HUES64 (cell line): ENCODE data around the gene NCOA4.
A peak's percentile ranks its signal among the peaks of the same experiment; 100 is the strongest.

Source experiments
- H3K27ac ChIP-seq: 2 replicates; pipeline ENCODE4 v1.7.0; 2013; ENCODE audit warnings: low read depth, low read length, inconsistent platforms
- H3K27me3 ChIP-seq: 2 replicates; pipeline ENCODE4 v1.6.1; 2013; ENCODE audit warnings: mild to moderate bottlenecking, low read length; ENCODE audit not compliant: insufficient read depth
- H3K36me3 ChIP-seq: 2 replicates; pipeline ENCODE4 v1.6.1; 2013; ENCODE audit warnings: mild to moderate bottlenecking, low read length; ENCODE audit not compliant: insufficient read depth
- H3K4me1 ChIP-seq: 2 replicates; pipeline ENCODE4 v1.6.1; 2013; ENCODE audit warnings: mild to moderate bottlenecking, low read length, moderate library complexity; ENCODE audit not compliant: insufficient read depth
- H3K4me3 ChIP-seq: 2 replicates; pipeline ENCODE4 v1.5.1; 2013; ENCODE audit warnings: mild to moderate bottlenecking, low read length, moderate library complexity
- H3K9ac ChIP-seq: 2 replicates; pipeline ENCODE4 v1.6.1; 2013; ENCODE audit warnings: mild to moderate bottlenecking, low read depth, low read length
- H3K9me3 ChIP-seq: 2 replicates; pipeline ENCODE4 v1.6.1; 2013; ENCODE audit warnings: low read depth, low read length; ENCODE audit not compliant: insufficient read depth
- WGBS: fragments of 150-250, 120-280 bp; methylation state at CpG from one replicate; pipeline ENCODE4 v1.1.7; 2013; ENCODE audit warnings: missing lambda C conversion rate; 5-methylcytosine and 5-hydroxymethylcytosine counted together

The NCOA4 gene

GRCh38 chr10:46029461-46030030 lies 877 bp downstream of the NCOA4 start:
- H3K9ac ChIP-seq, result peak overlapping the region; percentile 71
- peak overlapping the region; percentile 67 for H3K4me3 ChIP-seq
- WGBS, result 49% methylated on average over 6 of the region's 6 CpGs
- peaks cover 7% of the 10 kb centered on the region; the same call in 1 of the 2 replicates for H3K4me1 ChIP-seq
- H3K27me3 ChIP-seq, result no peaks in the 10 kb centered on the region
- H3K9me3 ChIP-seq, result no peaks in the 10 kb centered on the region
- H3K36me3 ChIP-seq, result no peaks in the 10 kb centered on the region
- H3K27ac ChIP-seq, result no peak overlapping the region

- Histone ChIP-seq H3K4me1 (peaks cover 7% of the 10 kb centered on the region; the same call in 1 of the 2 replicates), H3K4me3 (peak overlapping the region; percentile 67), H3K36me3 (no peaks in the 10 kb centered on the region), H3K27ac (no peak overlapping the region), H3K9me3 (no peaks in the 10 kb centered on the region), H3K27me3 (no peaks in the 10 kb centered on the region), H3K9ac (no peak overlapping the region; the same call in 1 of the 2 replicates)
- 21% methylated on average over 3 of the region's 6 CpGs for WGBS
These were observed 1.6 kb downstream of the NCOA4 start for GRCh38 chr10:46028584-46029460.

- no peak overlapping the region for H3K27ac ChIP-seq
- H3K9me3 ChIP-seq, result no peaks in the 10 kb centered on the region
- H3K9ac ChIP-seq, result no peak overlapping the region
- no peaks in the 10 kb centered on the region for H3K27me3 ChIP-seq
- no peaks in the 10 kb centered on the region for H3K36me3 ChIP-seq
- no peak overlapping the region for H3K4me3 ChIP-seq
- peaks cover 12% of the 10 kb centered on the region; the same call in 1 of the 2 replicates for H3K4me1 ChIP-seq
These were observed 4.3 kb downstream of the NCOA4 start for GRCh38 chr10:46026106-46026505.

- Histone ChIP-seq H3K9ac (no peak overlapping the region), H3K4me3 (no peak overlapping the region)
These were observed 5.0 kb downstream of the NCOA4 start for GRCh38 chr10:46025406-46025805.

GRCh38 chr10:46024948-46025347 lies 5.5 kb downstream of the NCOA4 start:
- Histone ChIP-seq H3K4me1 (peaks cover 24% of the 10 kb centered on the region), H3K9me3 (no peaks in the 10 kb centered on the region), H3K27me3 (no peaks in the 10 kb centered on the region), H3K9ac (no peak overlapping the region), H3K36me3 (no peaks in the 10 kb centered on the region), H3K27ac (no peak overlapping the region), H3K4me3 (no peak overlapping the region)

More at GRCh38 chr10:46025406-46025805, 5.0 kb downstream of the NCOA4 start:
- Histone ChIP-seq H3K27ac (no peak overlapping the region), H3K9me3 (no peaks in the 10 kb centered on the region), H3K4me1 (peaks cover 19% of the 10 kb centered on the region; the same call in 1 of the 2 replicates), H3K27me3 (no peaks in the 10 kb centered on the region), H3K36me3 (no peaks in the 10 kb centered on the region)
- 84% methylated on average over 2 of the region's 2 CpGs for WGBS

- Histone ChIP-seq H3K27me3 (no peaks in the 10 kb centered on the region), H3K36me3 (no peaks in the 10 kb centered on the region; the same call in 1 of the 2 replicates), H3K27ac (peak overlapping the region; percentile 49), H3K4me1 (peaks cover 17% of the 10 kb centered on the region), H3K9ac (peak overlapping the region; percentile 61), H3K9me3 (no peaks in the 10 kb centered on the region), H3K4me3 (peak overlapping the region; percentile 60)
- WGBS, result 1% methylated on average over 49 of the region's 49 CpGs
These were observed 7.3 kb downstream of the NCOA4 start for GRCh38 chr10:46022978-46023702.

GRCh38 chr10:46020344-46020657 lies 10.1 kb downstream of the NCOA4 start:
- H3K4me3 ChIP-seq, result no peak overlapping the region
- H3K9me3 ChIP-seq, result no peaks in the 10 kb centered on the region
- H3K9ac ChIP-seq, result no peak overlapping the region
- H3K4me1 ChIP-seq, result peaks cover 17% of the 10 kb centered on the region
- H3K36me3 ChIP-seq, result peaks cover 14% of the 10 kb centered on the region; the same call in 1 of the 2 replicates
- H3K27me3 ChIP-seq, result no peaks in the 10 kb centered on the region
- WGBS, result 96% methylated on average over 2 of the region's 3 CpGs
- no peak overlapping the region for H3K27ac ChIP-seq

- Histone ChIP-seq H3K4me3 (no peak overlapping the region), H3K36me3 (peaks cover 18% of the 10 kb centered on the region), H3K27ac (no peak overlapping the region), H3K9ac (no peak overlapping the region), H3K9me3 (no peaks in the 10 kb centered on the region), H3K27me3 (no peaks in the 10 kb centered on the region), H3K4me1 (peaks cover 17% of the 10 kb centered on the region)
- WGBS, result 86% methylated on average over 7 of the region's 7 CpGs
These were observed 10.7 kb downstream of the NCOA4 start for GRCh38 chr10:46019569-46020343.

- no peak overlapping the region for H3K27ac ChIP-seq
- no peak overlapping the region for H3K9ac ChIP-seq
- H3K9me3 ChIP-seq, result no peaks in the 10 kb centered on the region
- no peak overlapping the region for H3K4me3 ChIP-seq
- 93% methylated on average over 3 of the region's 3 CpGs for WGBS
- no peaks in the 10 kb centered on the region for H3K27me3 ChIP-seq
- H3K4me1 ChIP-seq, result peaks cover 17% of the 10 kb centered on the region
- H3K36me3 ChIP-seq, result peaks cover 24% of the 10 kb centered on the region
These were observed 11.3 kb downstream of the NCOA4 start for GRCh38 chr10:46019177-46019528.

- Histone ChIP-seq H3K36me3 (peaks cover 29% of the 10 kb centered on the region), H3K4me1 (peaks cover 16% of the 10 kb centered on the region), H3K4me3 (no peak overlapping the region), H3K9ac (no peak overlapping the region), H3K9me3 (no peaks in the 10 kb centered on the region), H3K27ac (no peak overlapping the region), H3K27me3 (no peaks in the 10 kb centered on the region)
- WGBS, result 84% methylated on average over 2 of the region's 2 CpGs
These were observed 11.8 kb downstream of the NCOA4 start for GRCh38 chr10:46018453-46019176.
